WTC11 (cell line): ENCODE measurements around the gene ADCY5. TPM values are rescaled to one million over a fixed set of nuclear protein-coding genes. Genes with fewer than 3 reads are reported as not detected.

ENCODE experiments used
- ATAC-seq: fragments of 200-7000 bp; cut with Tn5 transposase; 2 replicates; pipeline ENCODE4 v1.10.0; 2021; ENCODE audit warnings: mild to moderate bottlenecking, moderate library complexity
- CTCF ChIA-PET: fragments of 300-600 bp; sonication (Branson Sonifier 250); formaldehyde crosslinking; loops from one replicate; lab custom pipeline; 2021; ENCODE audit warnings: antibody characterized with exemption; lab: Charles Lee
- POLR2A ChIA-PET: fragments of 350-600 bp; sonication (Branson Sonifier 250); formaldehyde crosslinking; loops from one replicate; lab custom pipeline; 2021; ENCODE audit warnings: antibody characterized with exemption; lab: Charles Lee
- DNase-seq: peaks from one replicate; pipeline ENCODE4 v3.0.0; 2021; ENCODE audit warnings: low spot score
- H3K27ac Mint-ChIP-seq: 2 replicates; pipeline ENCODE4 v1.8.0; 2021; ENCODE audit warnings: mixed read lengths
- H3K27me3 Mint-ChIP-seq: 2 replicates; pipeline ENCODE4 v1.8.0; 2021; ENCODE audit warnings: low read depth, mild to moderate bottlenecking, moderate library complexity, mixed read lengths
- H3K36me3 Mint-ChIP-seq: 2 replicates; pipeline ENCODE4 v1.8.0; 2021; ENCODE audit warnings: mixed read lengths
- H3K4me1 Mint-ChIP-seq: 2 replicates; pipeline ENCODE4 v1.8.0; 2022; ENCODE audit warnings: mixed read lengths
- H3K4me3 Mint-ChIP-seq: 2 replicates; pipeline ENCODE4 v1.8.0; 2021; ENCODE audit warnings: mild to moderate bottlenecking, moderate library complexity, mixed read lengths
- H3K9me3 Mint-ChIP-seq: 2 replicates; pipeline ENCODE4 v1.8.0; 2021; ENCODE audit warnings: mixed read lengths
- ATF2 ChIP-seq: sonication (generic); formaldehyde crosslinking; IDR thresholded peaks from 2 replicates; pipeline ENCODE4 v1.8.1; 2022; ENCODE audit warnings: low read depth, missing genetic modification reagents, borderline replicate concordance
- CREM ChIP-seq: sonication (generic); formaldehyde crosslinking; IDR thresholded peaks from 2 replicates; pipeline ENCODE4 v1.8.1; 2022; ENCODE audit warnings: mild to moderate bottlenecking, missing genetic modification reagents, moderate library complexity
- CTCF ChIP-seq: fragments of 200-600 bp; IDR thresholded peaks from 2 replicates; pipeline ENCODE4 v1.8.0; 2022; ENCODE audit warnings: antibody characterized with exemption
- E2F1 ChIP-seq: sonication (generic); formaldehyde crosslinking; IDR thresholded peaks from 2 replicates; pipeline ENCODE4 v1.8.0; 2022; ENCODE audit warnings: mild to moderate bottlenecking, missing genetic modification reagents
- ELF4 ChIP-seq: sonication (generic); formaldehyde crosslinking; IDR thresholded peaks from 2 replicates; pipeline ENCODE4 v1.8.1; 2022; ENCODE audit warnings: low read depth, mild to moderate bottlenecking, moderate library complexity, missing genetic modification reagents
- ERG ChIP-seq: fragments of 250-450 bp; sonication (Bioruptor Pico); IDR thresholded peaks from 2 replicates; pipeline ENCODE4 v1.8.0; 2021; ENCODE audit warnings: mild to moderate bottlenecking
- FOXK1 ChIP-seq: sonication (generic); formaldehyde crosslinking; IDR thresholded peaks from 2 replicates; pipeline ENCODE4 v1.8.0; 2022; ENCODE audit warnings: mild to moderate bottlenecking, moderate library complexity, missing genetic modification reagents
- IRF1 ChIP-seq: sonication (generic); formaldehyde crosslinking; IDR thresholded peaks from 2 replicates; pipeline ENCODE4 v1.8.0; 2023; ENCODE audit warnings: missing genetic modification reagents
- KAT7 ChIP-seq: sonication (generic); formaldehyde crosslinking; IDR thresholded peaks from 2 replicates; pipeline ENCODE4 v1.8.1; 2023; ENCODE audit warnings: missing genetic modification reagents, mild to moderate bottlenecking, borderline replicate concordance
- MAX ChIP-seq: sonication (generic); formaldehyde crosslinking; IDR thresholded peaks from 2 replicates; pipeline ENCODE4 v1.8.0; 2022; ENCODE audit warnings: mild to moderate bottlenecking, missing genetic modification reagents
- NR2C2 ChIP-seq: sonication (generic); formaldehyde crosslinking; IDR thresholded peaks from 2 replicates; pipeline ENCODE4 v1.8.0; 2022; ENCODE audit warnings: mild to moderate bottlenecking, missing genetic modification reagents
- NR3C1 ChIP-seq: sonication (generic); formaldehyde crosslinking; conservative IDR thresholded peaks from 2 replicates; pipeline ENCODE4 v1.8.1; 2023; ENCODE audit warnings: low read depth, mild to moderate bottlenecking, missing genetic modification reagents
- PRRX2 ChIP-seq: fragments of 250-450 bp; sonication (Bioruptor Pico); IDR thresholded peaks from 2 replicates; pipeline ENCODE4 v1.8.0; 2021; ENCODE audit warnings: mild to moderate bottlenecking
- RELA ChIP-seq: sonication (generic); formaldehyde crosslinking; IDR thresholded peaks from 2 replicates; pipeline ENCODE4 v1.8.1; 2022; ENCODE audit warnings: missing genetic modification reagents, mild to moderate bottlenecking, borderline replicate concordance
- SOX15 ChIP-seq: fragments of 250-450 bp; sonication (Bioruptor Pico); IDR thresholded peaks from 2 replicates; pipeline ENCODE4 v1.9.0; 2021; ENCODE audit warnings: mild to moderate bottlenecking
- ZBTB43 ChIP-seq: sonication (generic); formaldehyde crosslinking; IDR thresholded peaks from 2 replicates; pipeline ENCODE4 v1.8.1; 2023; ENCODE audit warnings: mild to moderate bottlenecking, missing genetic modification reagents
- ZNF138 ChIP-seq: sonication (generic); formaldehyde crosslinking; conservative IDR thresholded peaks from 2 replicates; pipeline ENCODE4 v1.8.1; 2022; ENCODE audit warnings: mild to moderate bottlenecking, moderate library complexity, missing genetic modification reagents
- ZNF232 ChIP-seq: sonication (generic); formaldehyde crosslinking; IDR thresholded peaks from 2 replicates; pipeline ENCODE4 v1.8.0; 2022; ENCODE audit warnings: mild to moderate bottlenecking, missing genetic modification reagents
- ZNF416 ChIP-seq: fragments of 250-450 bp; sonication (Bioruptor Pico); IDR thresholded peaks from 2 replicates; pipeline ENCODE4 v1.9.0; 2021; ENCODE audit warnings: mild to moderate bottlenecking, inconsistent platforms
- total RNA-seq: library from RNA; stranded (reverse); gene quantifications from 3 replicates; pipeline ENCODE4 v1.2.3, GENCODE V29; 2021

The ADCY5 gene
- total RNA-seq, 1 experiment from 2014 or later = 23.5 TPM

GRCh38 chr3:123281929-123282328 lies 167.0 kb downstream of the ADCY5 start:
- Mint-ChIP-seq H3K9me3 (no peaks in the 10 kb centered on the region), H3K36me3 (peaks cover 14% of the 10 kb centered on the region), H3K4me3 (no peak overlapping the region), H3K4me1 (peaks cover 22% of the 10 kb centered on the region), H3K27ac (no peak overlapping the region)
- ATAC-seq (no peak), DNase-seq (no peak)
- POLR2A ChIA-PET = no interaction called here
- CTCF ChIA-PET = interaction anchor here (0.5 to 1.3 kb wide), 4 partner anchors 26 to 207 kb away, joined by 3 to 5 read pairs (median 3); no protein-coding TSS in a partner anchor
- TF ChIP-seq NR2C2 (CRISPR knock-in tag) = no peak
- no peak for TF ChIP-seq FOXK1 (CRISPR knock-in tag)
- TF ChIP-seq, all 79 proteins: peak for 0
- H3K27me3 Mint-ChIP-seq = no peaks in the 10 kb centered on the region

GRCh38 chr3:123281406-123281805 lies 167.5 kb downstream of the ADCY5 start:
- no peaks in the 10 kb centered on the region for H3K27me3 Mint-ChIP-seq
- H3K4me3 Mint-ChIP-seq = no peak overlapping the region
- no peaks in the 10 kb centered on the region for H3K9me3 Mint-ChIP-seq
- CTCF ChIA-PET = interaction anchor here (0.5 kb wide), 1 partner anchor 208 kb away, joined by 3 read pairs; no protein-coding TSS in a partner anchor
- no peak for DNase-seq
- ATAC-seq = no peak
- H3K36me3 Mint-ChIP-seq = peaks cover 14% of the 10 kb centered on the region
- TF ChIP-seq ZNF138 = no peak
- TF ChIP-seq E2F1 (CRISPR knock-in tag) = no peak
- no peak for TF ChIP-seq ELF4 (CRISPR knock-in tag)
- no peak for TF ChIP-seq NR3C1 (CRISPR knock-in tag)
- TF ChIP-seq MAX (CRISPR knock-in tag) = no peak
- no peak for TF ChIP-seq SOX15
- TF ChIP-seq ZNF232 (CRISPR knock-in tag) = no peak
- no peak for TF ChIP-seq IRF1 (CRISPR knock-in tag)
- TF ChIP-seq ZBTB43 (CRISPR knock-in tag) = no peak
- TF ChIP-seq KAT7 (CRISPR knock-in tag) = no peak
- H3K4me1 Mint-ChIP-seq = peaks cover 25% of the 10 kb centered on the region
- no peak overlapping the region for H3K27ac Mint-ChIP-seq
- POLR2A ChIA-PET = interaction anchor here (0.5 kb wide), 1 partner anchor 773 kb away, joined by 3 read pairs; no protein-coding TSS in a partner anchor

DNA sequence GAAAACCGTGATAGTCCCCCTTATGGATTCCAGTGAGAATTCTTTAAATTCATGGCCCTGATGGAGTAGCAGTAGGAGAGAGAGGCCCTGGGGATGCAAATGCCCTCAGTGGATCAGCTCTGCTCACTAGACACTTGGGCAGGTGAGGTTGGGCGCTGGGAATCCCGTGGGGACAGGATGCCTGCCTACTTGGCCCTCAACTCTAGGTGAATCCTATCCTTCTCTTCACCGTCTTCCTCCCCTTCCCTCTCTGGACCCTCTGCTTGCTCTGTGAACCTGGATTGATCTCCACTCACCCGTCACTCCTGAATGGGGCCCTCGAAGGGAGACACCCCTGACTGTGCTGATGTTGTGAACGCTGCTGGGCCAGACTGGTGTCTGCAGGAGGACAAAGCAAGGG lies 169.8 kb downstream of the ADCY5 start:
- Mint-ChIP-seq H3K4me3 (no peak overlapping the region), H3K27me3 (no peaks in the 10 kb centered on the region), H3K9me3 (no peaks in the 10 kb centered on the region), H3K4me1 (peaks cover 25% of the 10 kb centered on the region), H3K27ac (no peak overlapping the region), H3K36me3 (no peaks in the 10 kb centered on the region)
- CTCF ChIA-PET = interaction anchor here (0.7 to 1.2 kb wide), 2 partner anchors 17 to 29 kb away, joined by 3 read pairs; no protein-coding TSS in a partner anchor
- TF ChIP-seq MAX (CRISPR knock-in tag) (no peak), E2F1 (CRISPR knock-in tag) (no peak)
- POLR2A ChIA-PET = no interaction called here
- DNase-seq (no peak), ATAC-seq (no peak)

GRCh38 chr3:123278446-123278845 lies 170.4 kb downstream of the ADCY5 start:
- no peak overlapping the region for H3K4me3 Mint-ChIP-seq
- CTCF ChIA-PET = interaction anchor here (0.7 to 1.2 kb wide), 2 partner anchors 17 to 29 kb away, joined by 3 read pairs; no protein-coding TSS in a partner anchor
- DNase-seq (no peak), ATAC-seq (no peak)
- no peaks in the 10 kb centered on the region for H3K9me3 Mint-ChIP-seq
- peaks cover 28% of the 10 kb centered on the region for H3K4me1 Mint-ChIP-seq
- H3K36me3 Mint-ChIP-seq = no peaks in the 10 kb centered on the region
- POLR2A ChIA-PET = interaction anchor here (0.6 kb wide), 1 partner anchor 142 kb away, joined by 6 read pairs; no protein-coding TSS in a partner anchor
- no peak overlapping the region for H3K27ac Mint-ChIP-seq
- no peaks in the 10 kb centered on the region for H3K27me3 Mint-ChIP-seq
- no peak for TF ChIP-seq CTCF
- no peak for TF ChIP-seq NR2C2 (CRISPR knock-in tag)
- TF ChIP-seq ZNF416 = no peak
- no peak for TF ChIP-seq ATF2 (CRISPR knock-in tag)
- no peak for TF ChIP-seq CREM (CRISPR knock-in tag)
- TF ChIP-seq PRRX2 (CRISPR knock-in tag) = no peak
- no peak for TF ChIP-seq RELA
- no peak for TF ChIP-seq ERG
